ENCODE results near the gene CELSR1. TPM values are rescaled to one million over a fixed set of nuclear protein-coding genes. Genes with fewer than 3 reads are reported as not detected.

CELSR1 gene
- total and polyA plus RNA-seq, 2 of the 13 experiments (the other 11 are each of a cell fraction or from before 2014, with no cell fraction given), result 0.78 to 1.8 TPM

- TF ChIP-seq SAFB2 (CRISPR knock-in tag; IDR thresholded peaks at IDR 0.05; ENCODE audit: borderline replicate concordance, low read depth) (no peak), ZNF263 (CRISPR knock-in tag; IDR thresholded peaks at IDR 0.05) (no peak), ZNF550 (CRISPR knock-in tag; IDR thresholded peaks at IDR 0.05; ENCODE audit: borderline replicate concordance) (no peak)
Measured at GRCh38 chr22:46428171-46428570, 109.2 kb downstream of the CELSR1 start (continued).

- ATAC-seq, result no peak
- in situ Hi-C loops (cut with HindIII; ENCODE audit: extremely low pct_ligation_motif_present, low pct_unique_long_range_greater_than_20kb) (no loop called here), intact Hi-C loops (cut with micrococcal nuclease; ENCODE audit: unreplicated experiment) (no loop called here)
- Histone ChIP-seq H3K27ac (ENCODE audit: extremely low read length, insufficient read depth, low read length) (no peak overlapping the region), H3K9me3 (ENCODE audit: low read length) (no peaks in the 10 kb centered on the region), H2AFZ (ENCODE audit: low read length) (no peak overlapping the region), H3K9ac (ENCODE audit: insufficient read depth, low read depth, low read length) (no peak overlapping the region), H3K4me3 (replicated peaks in 1 of 3; ENCODE audit: insufficient read depth in 1 of 3, low read depth in 2 of 3, low read length in 3 of 3) (no peak overlapping the region), H3K36me3 (replicated peaks in 1 of 2; ENCODE audit: control insufficient read depth in 1 of 2, insufficient read depth in 2 of 2, low read length in 2 of 2) (no peaks in the 10 kb centered on the region), H3K79me2 (ENCODE audit: insufficient read depth, low read length) (no peaks in the 10 kb centered on the region), H3K4me1 (ENCODE audit: insufficient read depth, low read length) (peaks cover 26% of the 10 kb centered on the region), H3K4me2 (ENCODE audit: low read depth, low read length) (no peak overlapping the region), H3K27me3 (ENCODE audit: control insufficient read depth in 1 of 2, insufficient read depth in 2 of 2, low read length in 2 of 2) (no peaks in the 10 kb centered on the region), H4K20me1 (ENCODE audit: insufficient read depth, low read length) (no peaks in the 10 kb centered on the region)
- CTCF ChIA-PET (ENCODE audit: low intra/inter-chr PET ratio, low total read pairs), result no interaction called here
- no TSS peak for BruUV-seq (replicated peaks)
- POLR2A ChIA-PET, result no interaction called here
- DNase-seq (ENCODE audit: low spot score), result no peak
- 25% methylated on average over 3 of the region's 3 CpGs for WGBS (ENCODE audit: low lambda C conversion rate)
- FAIRE-seq, result no peak
- TF ChIP-seq STAG1 (CRISPR knock-in tag; IDR thresholded peaks at IDR 0.05), result no peak
- no peak for TF ChIP-seq TERF1 (CRISPR knock-in tag; IDR thresholded peaks at IDR 0.05)
- TF ChIP-seq SAFB2 (CRISPR knock-in tag; IDR thresholded peaks at IDR 0.05; ENCODE audit: borderline replicate concordance, low read depth), result no peak
- no peak for TF ChIP-seq BORCS8-MEF2B (CRISPR knock-in tag; IDR thresholded peaks at IDR 0.05)
- TF ChIP-seq NKX3-1 (CRISPR knock-in tag; IDR thresholded peaks at IDR 0.05), result no peak
- TF ChIP-seq ZNF432 (CRISPR knock-in tag; IDR thresholded peaks at IDR 0.05; ENCODE audit: borderline replicate concordance), result no peak
Measured at GRCh38 chr22:46425016-46425415, 112.4 kb downstream of the CELSR1 start.
